Mesenchymal stem cell (in vitro differentiated cells and primary cell): ENCODE data around the gene TRDN.

ENCODE experiments used
- DNase-seq: peaks from one replicate; pipeline ENCODE4 v3.0.0-alpha.2; 2013
- H2AFZ ChIP-seq: one replicate; pipeline ENCODE4 v1.6.1; 2013; ENCODE audit warnings: low read depth, mild to moderate bottlenecking, control low read depth, inconsistent platforms, low read length, moderate library complexity
- H2AK5ac ChIP-seq: 2 replicates; pipeline ENCODE4 v1.6.1; 2013; ENCODE audit warnings: low read length, moderate library complexity, mild to moderate bottlenecking, inconsistent platforms; ENCODE audit not compliant: severe bottlenecking
- H2BK120ac ChIP-seq: one replicate; pipeline ENCODE4 v1.6.1; 2013; ENCODE audit warnings: low read depth, mild to moderate bottlenecking, inconsistent platforms, low read length, moderate library complexity
- H2BK12ac ChIP-seq, 2 experiments: one replicate each; pipeline ENCODE4 v1.6.1; 2013; ENCODE audit warnings: inconsistent platforms in 2 of 2, low read length in 2 of 2, mild to moderate bottlenecking in 2 of 2, moderate library complexity in 2 of 2, control low read depth in 1 of 2
- H2BK15ac ChIP-seq: one replicate; pipeline ENCODE4 v1.6.1; 2013; ENCODE audit warnings: mild to moderate bottlenecking, low read depth, inconsistent platforms; ENCODE audit not compliant: poor library complexity, severe bottlenecking
- H2BK5ac ChIP-seq: 2 replicates; pipeline ENCODE4 v1.6.1; 2013; ENCODE audit warnings: low read depth, mild to moderate bottlenecking, low read length, control low read depth, inconsistent platforms; ENCODE audit not compliant: poor library complexity, severe bottlenecking
- H3K14ac ChIP-seq, 2 experiments: one replicate each; pipeline ENCODE4 v1.6.1; 2013; ENCODE audit warnings: inconsistent platforms in 2 of 2, low read length in 2 of 2, control low read depth in 1 of 2, mild to moderate bottlenecking in 1 of 2, moderate library complexity in 1 of 2
- H3K18ac ChIP-seq, 2 experiments: one replicate each; pipeline ENCODE4 v1.6.1; 2013; ENCODE audit warnings: inconsistent platforms in 2 of 2, low read length in 2 of 2, control low read depth in 1 of 2, low read depth in 1 of 2, mild to moderate bottlenecking in 1 of 2
- H3K23ac ChIP-seq, 2 experiments: one replicate each; pipeline ENCODE4 v1.6.1; 2013; ENCODE audit warnings: inconsistent platforms in 2 of 2, low read length in 2 of 2, mild to moderate bottlenecking in 2 of 2, moderate library complexity in 2 of 2, control low read depth in 1 of 2
- H3K27ac ChIP-seq: 2 replicates; pipeline ENCODE4 v1.5.1; 2013; ENCODE audit warnings: mild to moderate bottlenecking, moderate library complexity, low read length, control low read depth, inconsistent platforms; ENCODE audit not compliant: poor library complexity, severe bottlenecking
- H3K27me3 ChIP-seq, 2 experiments: 2 replicates each; pipeline versions ENCODE4 v1.6.1 to v1.7.0; 2013; ENCODE audit warnings: low read length in 2 of 2, mild to moderate bottlenecking in 2 of 2, moderate library complexity in 2 of 2, control low read depth in 1 of 2, inconsistent platforms in 1 of 2; ENCODE audit not compliant: control insufficient read depth in 1 of 2, insufficient read depth in 1 of 2
- H3K36me3 ChIP-seq, 2 experiments: 2 replicates each; pipeline versions ENCODE4 v1.6.1 to v1.7.0; 2013; ENCODE audit warnings: low read length in 2 of 2, control low read depth in 1 of 2, inconsistent platforms in 1 of 2, low read depth in 1 of 2, mild to moderate bottlenecking in 1 of 2; ENCODE audit not compliant: insufficient read depth in 2 of 2, control insufficient read depth in 1 of 2
- H3K4ac ChIP-seq, 2 experiments: one replicate each; pipeline ENCODE4 v1.6.1; 2013; ENCODE audit warnings: inconsistent platforms in 2 of 2, low read length in 2 of 2, mild to moderate bottlenecking in 2 of 2, moderate library complexity in 2 of 2, control low read depth in 1 of 2, low read depth in 1 of 2
- H3K4me1 ChIP-seq: 2 replicates; pipeline ENCODE4 v1.6.1; 2013; ENCODE audit warnings: low read depth, low read length, control low read depth; ENCODE audit not compliant: control insufficient read depth, insufficient read depth
- H3K4me2 ChIP-seq: 2 replicates; pipeline ENCODE4 v1.6.1; 2013; ENCODE audit warnings: low read length, mild to moderate bottlenecking, inconsistent platforms; ENCODE audit not compliant: poor library complexity, severe bottlenecking
- H3K4me3 ChIP-seq, 2 experiments: 2 replicates each; pipeline versions ENCODE4 v1.5.1 to v1.7.0; 2013; ENCODE audit warnings: low read length in 2 of 2, mild to moderate bottlenecking in 2 of 2, control low read depth in 1 of 2, low read depth in 1 of 2; ENCODE audit not compliant: insufficient read depth in 1 of 2
- H3K79me1 ChIP-seq: replicated peaks from 2 replicates; pipeline ENCODE4 v1.6.1; 2013; ENCODE audit warnings: mild to moderate bottlenecking, control low read depth, low read length, inconsistent platforms; ENCODE audit not compliant: poor library complexity, severe bottlenecking
- H3K9ac ChIP-seq: 2 replicates; pipeline ENCODE4 v1.7.0; 2013; ENCODE audit warnings: mild to moderate bottlenecking, low read length, moderate library complexity
- H3K9me3 ChIP-seq: 2 replicates; pipeline ENCODE4 v1.7.0; 2013; ENCODE audit warnings: mild to moderate bottlenecking, low read length; ENCODE audit not compliant: control insufficient read depth
- H4K8ac ChIP-seq: one replicate; pipeline ENCODE4 v1.6.1; 2013; ENCODE audit warnings: inconsistent platforms, mild to moderate bottlenecking, low read length, moderate library complexity
- H4K91ac ChIP-seq: one replicate; pipeline ENCODE4 v1.6.1; 2013; ENCODE audit warnings: mild to moderate bottlenecking, low read length, inconsistent platforms
- WGBS: methylation state at CpG from one replicate; pipeline ENCODE4 v1.1.7; 2013; ENCODE audit warnings: mixed read lengths; 5-methylcytosine and 5-hydroxymethylcytosine counted together

The TRDN gene

DNA sequence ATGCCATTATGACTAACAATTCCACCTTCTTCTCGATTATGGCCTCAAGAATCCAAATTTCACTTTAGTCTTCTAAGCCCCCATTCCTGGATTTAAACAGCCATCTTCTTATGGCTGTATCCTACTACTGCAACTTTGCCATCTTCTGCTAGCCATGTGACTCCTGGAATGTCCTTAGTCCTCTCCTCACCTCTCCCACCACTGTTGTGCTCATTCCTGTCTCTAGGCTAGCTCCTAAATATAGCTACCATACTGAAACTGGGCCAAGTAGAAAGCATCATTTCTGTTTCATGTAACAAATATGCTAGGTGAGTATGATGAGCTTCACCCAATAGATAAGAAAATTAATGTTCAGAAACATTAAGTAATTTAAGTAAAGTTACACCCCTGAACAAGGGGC lies 327.6 kb downstream of the TRDN start:
- H3K4me2 ChIP-seq = no peak overlapping the region
- H4K91ac ChIP-seq = no peak overlapping the region
- no peak overlapping the region for H3K4ac ChIP-seq
- no peak overlapping the region for H4K8ac ChIP-seq
- no peak overlapping the region for H3K18ac ChIP-seq
- no peak overlapping the region for H2BK5ac ChIP-seq
- no peak overlapping the region for H2AFZ ChIP-seq
- H3K23ac ChIP-seq = no peak overlapping the region
- no peaks in the 10 kb centered on the region for H3K9me3 ChIP-seq
- no peak overlapping the region for H2AK5ac ChIP-seq
- no peaks in the 10 kb centered on the region for H3K79me1 ChIP-seq
- no peak for DNase-seq
- H2BK15ac ChIP-seq = no peak overlapping the region
- H3K27me3 ChIP-seq = no peaks in the 10 kb centered on the region
- no peak overlapping the region for H2BK12ac ChIP-seq
- H3K9ac ChIP-seq = no peak overlapping the region
- no peak overlapping the region for H3K27ac ChIP-seq
- no peak overlapping the region for H3K4me3 ChIP-seq
- 65% methylated on average over 1 of the region's 1 CpG for WGBS
- H3K4me1 ChIP-seq = no peaks in the 10 kb centered on the region
- no peak overlapping the region for H3K14ac ChIP-seq
- no peak overlapping the region for H2BK120ac ChIP-seq
- no peaks in the 10 kb centered on the region for H3K36me3 ChIP-seq

DNA sequence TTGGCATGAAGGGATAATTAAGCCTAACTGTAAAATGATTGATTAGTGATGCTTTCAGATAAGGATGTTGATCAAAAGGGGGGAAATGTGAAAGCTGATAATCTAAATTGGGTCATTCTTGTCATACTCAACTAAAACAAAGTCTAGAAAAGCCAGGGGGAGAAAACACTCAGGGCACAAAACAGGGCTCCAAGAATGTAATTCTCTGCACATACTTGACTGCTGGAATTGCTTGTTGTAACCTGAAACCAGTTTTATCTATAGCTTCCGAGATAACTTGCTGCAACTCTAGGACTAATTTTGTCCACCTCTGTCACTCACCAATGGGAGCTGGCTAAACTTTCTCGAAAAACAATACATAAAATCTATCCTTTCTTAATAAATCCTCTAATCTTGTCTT lies 330.4 kb downstream of the TRDN start:
- Histone ChIP-seq H2AK5ac (no peak overlapping the region), H3K4ac (no peak overlapping the region), H3K9ac (no peak overlapping the region), H3K14ac (no peak overlapping the region), H3K9me3 (no peaks in the 10 kb centered on the region), H3K4me2 (no peak overlapping the region), H4K8ac (no peak overlapping the region), H3K4me1 (no peaks in the 10 kb centered on the region), H3K79me1 (no peaks in the 10 kb centered on the region), H2BK120ac (no peak overlapping the region), H2AFZ (no peak overlapping the region), H3K18ac (no peak overlapping the region), H4K91ac (no peak overlapping the region), H3K23ac (no peak overlapping the region), H3K36me3 (no peaks in the 10 kb centered on the region), H3K27me3 (no peaks in the 10 kb centered on the region), H2BK5ac (no peak overlapping the region), H3K27ac (no peak overlapping the region), H2BK12ac (no peak overlapping the region), H2BK15ac (no peak overlapping the region), H3K4me3 (no peak overlapping the region)
- 47% methylated on average over 2 of the region's 2 CpGs for WGBS
- DNase-seq = no peak

- DNase-seq = no peak
- Histone ChIP-seq H2BK120ac (no peak overlapping the region), H3K4ac (no peak overlapping the region), H2AK5ac (no peak overlapping the region), H3K9me3 (no peaks in the 10 kb centered on the region), H3K27ac (no peak overlapping the region), H3K18ac (no peak overlapping the region), H3K27me3 (no peaks in the 10 kb centered on the region), H2BK12ac (no peak overlapping the region), H4K8ac (no peak overlapping the region), H3K79me1 (no peaks in the 10 kb centered on the region), H2BK15ac (no peak overlapping the region), H2BK5ac (no peak overlapping the region), H4K91ac (no peak overlapping the region), H3K4me3 (no peak overlapping the region), H3K4me1 (no peaks in the 10 kb centered on the region), H3K9ac (no peak overlapping the region), H3K36me3 (no peaks in the 10 kb centered on the region), H2AFZ (no peak overlapping the region), H3K4me2 (no peak overlapping the region), H3K23ac (no peak overlapping the region), H3K14ac (no peak overlapping the region)
- WGBS = 87% methylated on average over 7 of the region's 8 CpGs
Observed at GRCh38 chr6:123295672-123296071, 341.1 kb downstream of the TRDN start.

DNA sequence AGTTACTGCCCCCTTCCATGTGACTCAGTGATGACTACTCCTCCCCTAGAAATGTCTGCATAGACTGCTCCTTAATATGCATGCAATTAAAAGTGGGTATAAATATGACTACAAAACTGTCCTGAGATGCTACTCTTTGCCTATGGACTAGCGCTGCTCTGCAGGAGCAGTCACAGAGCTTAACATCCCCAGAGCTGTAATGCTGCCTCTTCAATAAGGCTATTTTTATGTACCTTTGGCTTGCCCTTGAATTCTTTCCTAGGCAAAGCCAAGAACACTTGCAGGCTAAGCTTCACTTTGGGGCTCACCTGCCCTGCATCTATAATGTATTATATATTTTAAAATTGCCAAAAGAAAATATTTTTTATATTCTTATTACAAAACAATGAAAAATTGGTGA lies 341.6 kb downstream of the TRDN start:
- Histone ChIP-seq H3K36me3 (no peaks in the 10 kb centered on the region), H3K4me3 (no peak overlapping the region), H3K27ac (no peak overlapping the region), H3K4me1 (no peaks in the 10 kb centered on the region), H2BK5ac (no peak overlapping the region), H3K9me3 (no peaks in the 10 kb centered on the region), H3K18ac (no peak overlapping the region), H2BK12ac (no peak overlapping the region), H2BK120ac (no peak overlapping the region), H3K27me3 (no peaks in the 10 kb centered on the region), H4K91ac (no peak overlapping the region), H3K79me1 (no peaks in the 10 kb centered on the region), H4K8ac (no peak overlapping the region), H2BK15ac (no peak overlapping the region), H2AK5ac (no peak overlapping the region), H3K4me2 (no peak overlapping the region), H3K9ac (no peak overlapping the region), H3K4ac (no peak overlapping the region), H3K14ac (no peak overlapping the region), H2AFZ (no peak overlapping the region), H3K23ac (no peak overlapping the region)
- no peak for DNase-seq
- 94% methylated on average over 1 of the region's 1 CpG for WGBS
